ENCODE measurements around the gene PCDHB15.
"Not testable (repeated sequence)": the region's sequence is repeated elsewhere in the genome, so short reads cannot be mapped to it uniquely, and the experiment has no call there.

Gene PCDHB15

DNA sequence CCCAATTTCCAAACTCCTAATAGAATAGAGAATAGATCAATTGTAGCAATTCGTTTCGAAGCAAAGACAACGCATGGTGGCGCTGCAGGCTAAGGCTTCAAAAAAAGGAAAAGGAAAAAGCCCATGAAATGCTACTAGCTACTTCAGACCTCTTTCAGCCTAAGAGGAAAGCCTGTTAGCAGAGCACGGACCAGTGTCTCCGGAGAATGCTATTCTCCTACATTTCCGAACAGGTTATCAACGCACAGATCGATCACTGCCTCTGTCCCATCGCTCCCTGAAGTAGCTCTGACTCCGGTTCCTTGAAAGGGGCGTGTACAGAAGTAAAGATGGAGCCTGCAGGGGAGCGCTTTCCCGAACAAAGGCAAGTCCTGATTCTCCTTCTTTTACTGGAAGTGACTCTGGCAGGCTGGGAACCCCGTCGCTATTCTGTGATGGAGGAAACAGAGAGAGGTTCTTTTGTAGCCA, at the start of gene PCDHB15:
Gene PCDHB15 (plus strand): TSS at position 146 of the 468 bp plus-strand sequence. CDS start 184 bp downstream, at position 330.
- DNase-seq (ENCODE audit: low spot score): peak; percentile 33

DNA sequence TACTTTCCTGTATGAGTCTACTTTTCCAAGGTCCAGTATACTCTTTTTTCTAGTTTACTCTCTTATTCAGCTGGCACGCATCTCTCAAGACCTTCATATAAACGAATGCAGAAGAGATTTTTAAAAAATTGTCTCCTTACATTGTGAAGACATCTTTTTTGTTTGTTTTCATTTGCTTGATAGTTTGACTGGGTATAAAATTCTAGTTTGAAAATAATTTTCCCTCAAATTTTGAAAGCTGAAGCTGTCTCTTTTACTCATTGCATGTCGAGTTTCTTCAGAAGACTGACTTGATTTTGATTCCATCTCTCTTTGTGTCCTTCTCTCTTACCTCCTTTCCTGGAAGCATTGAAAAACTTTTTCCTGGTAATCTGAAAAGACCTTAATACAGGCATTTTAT, 48.8 kb upstream of the PCDHB15 start:
- DNase-seq (ENCODE audit: low spot score): no peak

DNA sequence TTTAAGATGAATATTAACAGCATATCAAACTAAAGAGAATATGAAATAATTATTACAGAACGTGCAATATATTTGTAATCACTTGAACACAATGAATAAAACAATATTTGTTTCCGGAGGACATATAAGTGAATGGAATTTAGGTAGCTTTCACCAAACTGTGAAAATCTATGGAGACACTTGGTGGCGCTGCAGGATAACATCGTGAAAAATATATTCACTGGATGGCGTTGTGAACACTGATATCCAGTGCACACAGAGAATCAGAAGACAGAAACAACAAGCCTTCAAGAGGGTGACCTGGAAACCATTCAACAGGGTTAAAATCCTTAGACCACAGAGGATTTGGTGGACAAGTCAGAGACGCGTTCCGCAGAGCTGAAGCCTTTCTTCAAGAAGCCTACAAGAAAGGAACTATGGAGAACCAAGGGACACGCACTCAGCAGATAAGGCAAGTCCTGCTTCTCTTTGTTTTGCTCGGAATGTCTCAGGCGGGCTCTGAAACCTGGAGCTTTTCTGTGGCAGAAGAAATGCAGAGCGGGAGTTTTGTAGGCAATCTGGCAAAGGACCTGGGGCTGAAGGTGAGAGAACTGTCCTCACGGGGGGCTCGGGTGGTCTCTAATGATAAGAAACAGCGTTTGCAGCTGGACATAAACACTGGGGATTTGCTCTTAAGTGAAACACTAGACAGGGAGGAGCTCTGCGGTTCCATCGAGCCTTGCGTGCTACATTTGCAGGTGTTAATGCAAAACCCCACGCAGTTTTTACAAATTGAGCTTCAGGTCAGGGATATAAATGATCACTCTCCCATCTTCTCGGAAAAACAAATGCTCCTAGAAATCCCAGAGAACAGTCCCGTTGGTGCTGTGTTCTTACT, 45.6 kb upstream of the PCDHB15 start, which contains the start of gene PCDHB11:
Gene PCDHB11 (plus strand): TSS at position 269 of the 877 bp plus-strand sequence. CDS start 148 bp downstream, at position 417.
- DNase-seq (ENCODE audit: low spot score): no peak

DNA sequence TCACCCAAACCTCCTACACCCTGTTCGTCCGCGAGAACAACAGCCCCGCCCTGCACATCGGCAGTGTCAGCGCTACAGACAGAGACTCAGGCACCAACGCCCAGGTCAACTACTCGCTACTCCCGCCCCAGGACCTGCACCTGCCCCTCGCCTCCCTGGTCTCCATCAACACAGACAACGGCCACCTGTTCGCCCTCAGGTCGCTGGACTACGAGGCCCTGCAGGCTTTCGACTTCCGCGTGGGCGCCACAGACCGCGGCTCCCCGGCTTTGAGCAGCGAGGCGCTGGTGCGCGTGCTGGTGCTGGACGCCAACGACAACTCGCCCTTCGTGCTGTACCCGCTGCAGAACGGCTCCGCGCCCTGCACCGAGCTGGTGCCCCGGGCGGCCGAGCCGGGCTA, 44.1 kb upstream of the PCDHB15 start:
- DNase-seq (ENCODE audit: low spot score): not testable (repeated sequence)

DNA sequence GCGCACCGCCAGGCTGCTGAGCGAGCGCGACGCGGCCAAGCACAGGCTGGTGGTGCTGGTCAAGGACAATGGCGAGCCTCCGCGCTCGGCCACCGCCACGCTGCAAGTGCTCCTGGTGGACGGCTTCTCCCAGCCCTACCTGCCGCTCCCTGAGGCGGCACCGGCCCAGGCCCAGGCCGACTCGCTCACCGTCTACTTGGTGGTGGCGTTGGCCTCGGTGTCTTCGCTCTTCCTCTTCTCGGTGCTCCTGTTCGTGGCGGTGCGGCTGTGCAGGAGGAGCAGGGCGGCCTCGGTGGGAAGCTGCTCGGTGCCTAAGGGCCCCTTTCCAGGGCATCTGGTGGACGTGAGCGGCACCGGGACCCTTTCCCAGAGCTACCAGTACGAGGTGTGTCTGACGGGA, 43.5 kb upstream of the PCDHB15 start:
- DNase-seq (ENCODE audit: low spot score): not testable (repeated sequence)

DNA sequence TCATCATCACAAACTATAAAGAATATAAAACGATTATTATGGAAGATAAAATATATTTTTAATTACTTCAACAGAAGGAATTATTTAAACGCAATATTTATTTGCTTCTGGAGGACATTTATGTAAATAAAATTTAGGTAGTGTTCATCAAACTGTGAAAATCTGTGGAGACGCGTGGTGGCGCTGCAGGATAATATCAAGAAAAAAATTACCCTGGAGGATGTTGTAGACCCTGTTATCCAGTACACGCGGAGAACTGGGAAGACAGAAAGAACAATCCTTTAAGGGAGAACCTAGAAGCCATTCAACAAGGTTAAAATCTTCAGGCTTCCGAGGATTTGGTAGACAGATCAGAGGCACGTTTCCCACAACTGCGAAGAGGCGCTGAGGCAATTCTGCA, 36.7 kb upstream of the PCDHB15 start, which contains the start of gene PCDHB12:
Gene PCDHB12 (plus strand): TSS at position 242 of the 400 bp plus-strand sequence. CDS start 189 bp downstream, outside the sequence.
- peak; percentile 16 for DNase-seq (ENCODE audit: low spot score)

DNA sequence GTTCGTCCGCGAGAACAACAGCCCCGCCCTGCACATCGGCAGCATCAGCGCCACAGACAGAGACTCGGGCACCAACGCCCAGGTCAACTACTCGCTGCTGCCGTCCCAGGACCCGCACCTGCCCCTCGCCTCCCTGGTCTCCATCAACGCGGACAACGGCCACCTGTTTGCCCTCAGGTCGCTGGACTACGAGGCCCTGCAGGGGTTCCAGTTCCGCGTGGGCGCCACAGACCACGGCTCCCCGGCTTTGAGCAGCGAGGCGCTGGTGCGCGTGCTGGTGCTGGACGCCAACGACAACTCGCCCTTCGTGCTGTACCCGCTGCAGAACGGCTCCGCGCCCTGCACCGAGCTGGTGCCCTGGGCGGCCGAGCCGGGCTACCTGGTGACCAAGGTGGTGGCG, 34.9 kb upstream of the PCDHB15 start:
- DNase-seq (ENCODE audit: low spot score): not testable (repeated sequence)

DNA sequence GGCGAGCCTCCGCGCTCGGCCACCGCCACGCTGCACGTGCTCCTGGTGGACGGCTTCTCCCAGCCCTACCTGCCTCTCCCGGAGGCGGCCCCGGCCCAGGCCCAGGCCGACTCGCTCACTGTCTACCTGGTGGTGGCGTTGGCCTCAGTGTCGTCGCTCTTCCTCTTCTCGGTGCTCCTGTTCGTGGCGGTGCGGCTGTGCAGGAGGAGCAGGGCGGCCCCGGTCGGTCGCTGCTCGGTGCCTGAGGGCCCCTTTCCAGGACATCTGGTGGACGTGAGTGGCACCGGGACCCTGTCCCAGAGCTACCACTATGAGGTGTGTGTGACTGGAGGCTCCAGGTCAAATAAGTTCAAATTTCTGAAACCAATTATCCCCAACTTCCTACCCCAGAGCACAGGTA, 34.3 kb upstream of the PCDHB15 start:
- DNase-seq (ENCODE audit: low spot score): not testable (repeated sequence)

DNA sequence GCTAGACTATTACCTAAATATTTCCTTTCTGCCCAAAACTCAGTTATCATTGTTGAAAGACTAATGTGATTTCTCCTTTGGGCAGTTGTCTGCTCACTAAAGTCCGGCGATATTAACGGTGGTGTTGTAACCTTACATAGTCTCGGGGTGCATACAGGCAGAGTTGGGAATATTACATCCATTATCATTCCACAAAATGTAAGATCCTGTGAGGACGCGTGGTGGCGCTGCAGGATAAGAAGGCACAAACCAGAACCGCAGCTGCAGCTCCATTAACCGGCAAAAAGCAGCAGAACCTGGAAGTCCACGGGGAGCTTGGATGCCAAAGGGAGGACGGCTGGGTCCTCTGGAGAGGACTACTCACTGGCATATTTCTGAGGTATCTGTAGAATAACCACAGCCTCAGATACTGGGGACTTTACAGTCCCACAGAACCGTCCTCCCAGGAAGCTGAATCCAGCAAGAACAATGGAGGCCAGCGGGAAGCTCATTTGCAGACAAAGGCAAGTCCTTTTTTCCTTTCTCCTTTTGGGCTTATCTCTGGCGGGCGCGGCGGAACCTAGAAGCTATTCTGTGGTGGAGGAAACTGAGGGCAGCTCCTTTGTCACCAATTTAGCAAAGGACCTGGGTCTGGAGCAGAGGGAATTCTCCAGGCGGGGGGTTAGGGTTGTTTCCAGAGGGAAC, 31.4 kb upstream of the PCDHB15 start, which contains the start of gene PCDHB13:
Gene PCDHB13 (plus strand): TSS at position 264 of the 684 bp plus-strand sequence. CDS start 205 bp downstream, at position 469.
- peak; percentile 23 for DNase-seq (ENCODE audit: low spot score)

DNA sequence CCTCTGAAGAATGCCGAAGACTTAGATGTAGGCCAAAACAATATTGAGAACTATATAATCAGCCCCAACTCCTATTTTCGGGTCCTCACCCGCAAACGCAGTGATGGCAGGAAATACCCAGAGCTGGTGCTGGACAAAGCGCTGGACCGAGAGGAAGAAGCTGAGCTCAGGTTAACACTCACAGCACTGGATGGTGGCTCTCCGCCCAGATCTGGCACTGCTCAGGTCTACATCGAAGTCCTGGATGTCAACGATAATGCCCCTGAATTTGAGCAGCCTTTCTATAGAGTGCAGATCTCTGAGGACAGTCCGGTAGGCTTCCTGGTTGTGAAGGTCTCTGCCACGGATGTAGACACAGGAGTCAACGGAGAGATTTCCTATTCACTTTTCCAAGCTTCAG, 30.6 kb upstream of the PCDHB15 start:
- DNase-seq (ENCODE audit: low spot score): not testable (repeated sequence)

DNA sequence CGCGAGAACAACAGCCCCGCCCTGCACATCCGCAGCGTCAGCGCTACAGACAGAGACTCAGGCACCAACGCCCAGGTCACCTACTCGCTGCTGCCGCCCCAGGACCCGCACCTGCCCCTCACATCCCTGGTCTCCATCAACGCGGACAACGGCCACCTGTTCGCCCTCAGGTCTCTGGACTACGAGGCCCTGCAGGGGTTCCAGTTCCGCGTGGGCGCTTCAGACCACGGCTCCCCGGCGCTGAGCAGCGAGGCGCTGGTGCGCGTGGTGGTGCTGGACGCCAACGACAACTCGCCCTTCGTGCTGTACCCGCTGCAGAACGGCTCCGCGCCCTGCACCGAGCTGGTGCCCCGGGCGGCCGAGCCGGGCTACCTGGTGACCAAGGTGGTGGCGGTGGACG, 29.7 kb upstream of the PCDHB15 start:
- DNase-seq (ENCODE audit: low spot score): not testable (repeated sequence)

DNA sequence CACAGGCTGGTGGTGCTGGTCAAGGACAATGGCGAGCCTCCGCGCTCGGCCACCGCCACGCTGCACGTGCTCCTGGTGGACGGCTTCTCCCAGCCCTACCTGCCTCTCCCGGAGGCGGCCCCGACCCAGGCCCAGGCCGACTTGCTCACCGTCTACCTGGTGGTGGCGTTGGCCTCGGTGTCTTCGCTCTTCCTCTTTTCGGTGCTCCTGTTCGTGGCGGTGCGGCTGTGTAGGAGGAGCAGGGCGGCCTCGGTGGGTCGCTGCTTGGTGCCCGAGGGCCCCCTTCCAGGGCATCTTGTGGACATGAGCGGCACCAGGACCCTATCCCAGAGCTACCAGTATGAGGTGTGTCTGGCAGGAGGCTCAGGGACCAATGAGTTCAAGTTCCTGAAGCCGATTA, 29.2 kb upstream of the PCDHB15 start:
- not testable (repeated sequence) for DNase-seq (ENCODE audit: low spot score)

DNA sequence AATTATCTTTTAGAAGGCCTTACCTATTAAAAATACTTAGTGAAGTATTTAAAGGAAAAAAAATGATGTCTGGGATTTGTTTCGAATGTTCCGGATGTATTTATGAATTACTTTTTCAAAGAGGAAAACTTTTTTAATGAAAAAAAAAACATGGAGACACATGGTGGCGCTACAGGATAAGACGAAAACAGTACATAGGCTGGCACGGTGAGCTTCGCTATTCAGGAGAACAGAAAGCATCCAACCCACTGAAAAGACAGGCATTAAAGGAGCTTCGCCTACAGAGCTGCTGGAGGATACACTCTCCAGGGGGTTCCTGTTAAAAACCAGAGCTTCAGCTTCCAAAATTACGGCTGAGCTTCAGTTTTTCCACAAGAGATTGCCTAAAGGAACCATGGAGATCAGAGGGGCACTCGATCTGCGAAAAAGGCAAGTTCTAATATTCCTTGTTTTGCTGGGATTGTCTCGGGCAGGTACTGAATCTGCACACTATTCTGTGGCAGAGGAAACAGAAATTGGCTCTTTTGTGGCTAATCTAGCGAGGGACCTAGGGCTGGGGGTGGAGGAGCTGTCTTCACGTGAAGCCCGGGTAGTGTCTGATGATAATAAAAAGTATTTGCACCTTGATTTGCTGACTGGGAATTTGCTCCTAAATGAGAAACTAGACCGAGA, 21.9 kb upstream of the PCDHB15 start, which contains the start of gene PCDHB14:
Gene PCDHB14 (plus strand): TSS at position 232 of the 672 bp plus-strand sequence. CDS start 163 bp downstream, at position 395.
- DNase-seq (ENCODE audit: low spot score): no peak

DNA sequence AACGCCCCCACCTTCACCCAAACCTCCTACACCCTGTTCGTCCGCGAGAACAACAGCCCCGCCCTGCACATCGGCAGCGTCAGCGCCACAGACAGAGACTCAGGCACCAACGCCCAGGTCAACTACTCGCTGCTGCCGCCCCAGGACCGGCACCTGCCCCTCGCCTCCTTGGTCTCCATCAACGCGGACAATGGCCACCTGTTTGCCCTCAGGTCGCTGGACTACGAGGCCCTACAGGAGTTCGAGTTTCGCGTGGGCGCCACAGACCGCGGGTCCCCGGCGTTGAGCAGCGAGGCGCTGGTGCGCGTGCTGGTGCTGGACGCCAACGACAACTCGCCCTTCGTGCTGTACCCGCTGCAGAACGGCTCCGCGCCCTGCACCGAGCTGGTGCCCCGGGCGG, 20.4 kb upstream of the PCDHB15 start:
- DNase-seq (ENCODE audit: low spot score): not testable (repeated sequence)

DNA sequence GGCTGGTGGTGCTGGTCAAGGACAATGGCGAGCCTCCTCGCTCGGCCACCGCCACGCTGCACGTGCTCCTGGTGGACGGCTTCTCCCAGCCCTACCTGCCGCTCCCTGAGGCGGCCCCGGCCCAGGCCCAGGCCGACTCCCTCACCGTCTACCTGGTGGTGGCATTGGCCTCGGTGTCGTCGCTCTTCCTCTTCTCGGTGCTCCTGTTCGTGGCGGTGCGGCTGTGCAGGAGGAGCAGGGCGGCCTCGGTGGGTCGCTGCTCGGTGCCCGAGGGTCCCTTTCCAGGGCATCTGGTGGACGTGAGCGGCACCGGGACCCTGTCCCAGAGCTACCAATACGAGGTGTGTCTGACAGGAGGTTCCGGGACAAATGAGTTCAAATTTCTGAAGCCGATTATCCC, 19.8 kb upstream of the PCDHB15 start:
- DNase-seq (ENCODE audit: low spot score): not testable (repeated sequence)

DNA sequence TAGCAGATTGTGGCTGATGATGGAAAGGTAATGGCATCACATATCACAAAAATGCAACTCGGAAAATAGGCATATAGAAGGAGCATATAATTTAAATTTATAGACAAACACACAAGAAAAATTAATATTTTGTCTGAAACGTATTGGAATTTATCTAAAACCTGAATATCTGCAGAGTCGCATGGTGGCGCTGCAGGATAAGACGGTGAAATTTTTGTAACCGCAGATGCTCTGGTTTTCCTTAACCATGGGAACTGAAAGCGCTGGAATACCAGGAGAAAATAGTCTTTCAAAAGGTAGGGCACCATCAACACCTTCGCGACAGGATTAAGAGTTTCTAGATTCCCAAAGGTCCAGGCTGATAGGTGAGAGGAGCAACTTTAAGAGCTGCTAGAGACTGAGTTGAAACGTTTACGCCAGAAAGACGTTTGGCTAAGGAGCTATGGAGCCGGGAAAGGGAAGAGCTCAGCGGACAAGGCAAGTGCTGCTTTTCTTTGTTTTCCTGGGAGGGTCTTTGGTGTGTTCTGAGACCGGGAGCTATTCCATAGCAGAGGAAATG, 11.0 kb upstream of the PCDHB15 start:
- DNase-seq (ENCODE audit: low spot score): no peak

DNA sequence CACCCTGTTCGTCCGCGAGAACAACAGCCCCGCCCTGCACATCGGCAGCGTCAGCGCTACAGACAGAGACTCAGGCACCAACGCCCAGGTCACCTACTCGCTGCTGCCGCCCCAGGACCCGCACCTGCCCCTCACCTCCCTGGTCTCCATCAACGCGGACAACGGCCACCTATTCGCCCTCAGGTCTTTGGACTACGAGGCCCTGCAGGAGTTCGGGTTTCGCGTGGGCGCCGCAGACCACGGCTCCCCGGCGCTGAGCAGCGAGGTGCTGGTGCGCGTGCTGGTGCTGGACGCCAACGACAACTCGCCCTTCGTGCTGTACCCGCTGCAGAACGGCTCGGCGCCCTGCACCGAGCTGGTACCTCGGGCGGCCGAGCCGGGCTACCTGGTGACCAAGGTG, 9.3 kb upstream of the PCDHB15 start:
- DNase-seq (ENCODE audit: low spot score): not testable (repeated sequence)

DNA sequence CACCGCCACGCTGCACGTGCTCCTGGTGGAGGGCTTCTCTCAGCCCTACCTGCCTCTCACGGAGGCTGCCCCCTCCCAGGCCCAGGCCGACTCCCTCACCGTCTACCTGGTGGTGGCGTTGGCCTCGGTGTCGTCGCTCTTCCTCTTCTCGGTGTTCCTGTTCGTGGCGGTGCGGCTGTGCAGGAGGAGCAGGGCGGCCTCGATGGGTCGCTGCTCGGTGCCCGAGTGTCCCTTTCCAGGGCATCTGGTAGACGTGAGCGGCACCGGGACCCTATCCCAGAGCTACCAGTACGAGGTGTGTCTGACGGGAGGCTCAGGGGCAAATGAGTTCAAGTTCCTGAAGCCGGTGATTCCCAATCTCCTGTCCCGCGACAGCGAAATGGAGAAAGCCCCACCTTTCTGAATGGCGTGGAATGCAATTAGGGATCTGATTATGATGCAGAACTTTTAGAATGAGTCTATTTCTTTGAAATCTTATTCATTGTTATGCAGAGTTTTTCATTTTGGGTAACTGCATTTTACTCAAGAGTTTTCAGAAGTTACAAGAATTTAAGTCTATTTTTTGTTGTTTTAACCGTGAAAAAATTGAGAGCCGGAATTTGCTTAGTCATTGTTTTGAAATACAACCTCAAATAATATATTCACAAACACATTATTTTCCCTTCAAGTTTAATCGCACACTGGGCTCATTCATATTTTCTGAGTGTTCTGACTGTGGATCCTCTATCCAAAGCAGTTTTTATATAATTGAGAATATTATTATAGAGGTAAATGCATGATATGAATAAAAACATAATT, 8.5 kb upstream of the PCDHB15 start:
- DNase-seq (ENCODE audit: low spot score): no peak

DNA sequence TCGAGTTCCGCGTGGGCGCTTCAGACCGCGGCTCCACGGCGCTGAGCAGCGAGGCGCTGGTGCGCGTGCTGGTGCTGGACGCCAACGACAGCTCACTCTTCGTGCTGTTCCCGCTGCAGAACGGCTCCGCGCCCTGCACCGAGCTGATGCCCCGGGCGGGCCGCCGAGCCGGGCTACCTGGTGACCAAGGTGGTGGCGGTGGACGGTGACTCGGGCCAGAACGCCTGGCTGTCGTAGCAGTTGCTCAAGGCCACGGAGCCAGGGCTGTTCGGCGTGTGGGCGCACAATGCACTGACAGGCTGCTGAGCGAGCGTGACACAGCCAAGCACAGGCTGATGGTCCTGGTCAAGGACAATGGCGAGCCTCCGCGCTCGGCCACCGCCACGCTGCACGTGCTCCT, 3.7 kb upstream of the PCDHB15 start:
- no peak for DNase-seq (ENCODE audit: low spot score)

DNA sequence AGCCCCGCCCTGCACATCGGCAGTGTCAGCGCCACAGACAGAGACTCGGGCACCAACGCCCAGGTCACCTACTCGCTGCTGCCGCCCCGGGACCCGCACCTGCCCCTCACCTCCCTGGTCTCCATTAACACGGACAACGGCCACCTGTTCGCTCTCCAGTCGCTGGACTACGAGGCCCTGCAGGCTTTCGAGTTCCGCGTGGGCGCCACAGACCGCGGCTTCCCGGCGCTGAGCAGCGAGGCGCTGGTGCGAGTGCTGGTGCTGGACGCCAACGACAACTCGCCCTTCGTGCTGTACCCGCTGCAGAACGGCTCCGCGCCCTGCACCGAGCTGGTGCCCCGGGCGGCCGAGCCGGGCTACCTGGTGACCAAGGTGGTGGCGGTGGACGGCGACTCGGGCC, 1.8 kb downstream of the PCDHB15 start:
- not testable (repeated sequence) for DNase-seq (ENCODE audit: low spot score)

DNA sequence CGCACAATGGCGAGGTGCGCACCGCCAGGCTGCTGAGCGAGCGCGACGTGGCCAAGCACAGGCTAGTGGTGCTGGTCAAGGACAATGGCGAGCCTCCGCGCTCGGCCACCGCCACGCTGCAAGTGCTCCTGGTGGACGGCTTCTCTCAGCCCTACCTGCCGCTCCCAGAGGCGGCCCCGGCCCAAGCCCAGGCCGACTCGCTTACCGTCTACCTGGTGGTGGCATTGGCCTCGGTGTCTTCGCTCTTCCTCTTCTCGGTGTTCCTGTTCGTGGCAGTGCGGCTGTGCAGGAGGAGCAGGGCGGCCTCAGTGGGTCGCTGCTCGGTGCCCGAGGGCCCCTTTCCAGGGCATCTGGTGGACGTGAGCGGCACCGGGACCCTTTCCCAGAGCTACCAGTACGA, 2.2 kb downstream of the PCDHB15 start:
- DNase-seq (ENCODE audit: low spot score): not testable (repeated sequence)

All from globus pallidus (tissue), 1 donor.